HCT116 (cell line): ENCODE data around the gene ACADS.

Experiments
- EZH2 ChIP-seq: fragments of 200-600 bp; sonication (generic); IDR thresholded peaks from 2 replicates; pipeline ENCODE4 v1.6.1; 2017; ENCODE audit warnings: antibody characterized with exemption, mixed run types
- POLR2A ChIP-seq: IDR thresholded peaks from 2 replicates; pipeline ENCODE4 v1.7.0; 2011; ENCODE audit warnings: borderline replicate concordance; ENCODE audit not compliant: insufficient read depth, insufficient read length; ENCODE audit errors: extremely low read depth

DNA sequence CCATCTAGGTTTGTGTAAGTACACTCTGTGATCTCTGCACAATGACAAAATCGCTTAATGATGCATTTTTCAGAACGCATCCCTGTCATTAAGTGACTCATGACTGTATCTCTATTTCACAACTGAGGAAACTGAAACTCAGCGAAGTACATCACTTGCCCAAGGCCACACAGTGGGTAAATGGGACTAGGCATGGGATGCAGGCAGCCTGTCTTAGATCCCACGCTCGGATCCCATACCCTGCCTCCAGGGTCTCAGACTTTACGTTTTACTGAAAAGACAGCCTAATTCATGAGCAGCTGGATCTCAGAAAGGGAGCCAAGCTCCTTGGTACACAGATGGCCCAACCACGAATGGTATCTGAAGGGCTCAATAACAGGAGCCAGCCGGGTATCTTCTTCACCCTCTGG is 41.1 kb upstream of the ACADS start:
- TF ChIP-seq EZH2 (no peak), POLR2A (no peak)
